Prostate gland (tissue), 2 donors: Measurements from ENCODE around the gene DOC2B. TPM values are rescaled to one million over a fixed set of nuclear protein-coding genes. Genes with fewer than 3 reads are reported as not detected.
"Not testable (repeated sequence)": the region's sequence is repeated elsewhere in the genome, so short reads cannot be mapped to it uniquely, and the experiment has no call there.

Experiments
- DNase-seq: peaks from one replicate; pipeline ENCODE4 v3.0.0-alpha.2; 2019; ENCODE audit warnings: low spot score
- H3K27ac ChIP-seq, 2 donors: fragments of 200-600 bp; sonication (generic); 2 replicates each; pipeline ENCODE4 v1.5.1; 2017 to 2019
- H3K27me3 ChIP-seq: fragments of 200-600 bp; sonication (generic); replicated peaks from 2 replicates; pipeline ENCODE4 v1.5.1; 2019; ENCODE audit not compliant: insufficient read depth
- H3K36me3 ChIP-seq, 2 donors: fragments of 200-600 bp; sonication (generic); 1 replicate in 1 of 2; 2 replicates in 1 of 2; pipeline versions ENCODE4 v1.5.1 to v1.8.1; 2017 to 2019
- H3K4me1 ChIP-seq: fragments of 200-600 bp; sonication (generic); replicated peaks from 2 replicates; pipeline ENCODE4 v1.5.1; 2019
- H3K4me3 ChIP-seq, 2 donors: fragments of 200-600 bp; sonication (generic); 2 replicates each; pipeline ENCODE4 v1.5.1; 2017 to 2019
- H3K9me3 ChIP-seq: fragments of 200-600 bp; sonication (generic); 2 replicates; pipeline ENCODE4 v1.5.1; 2017
- CTCF ChIP-seq, 4 experiments: fragments of 200-600 bp in 2 of 4; fragments of 450-650 bp in 2 of 4; sonication (generic) in 2 of 4; IDR thresholded peaks; 1 replicate in 3 of 4; 2 replicates in 1 of 4; pipeline ENCODE4 v1.5.1; 2016 to 2019; ENCODE audit warnings: antibody characterized with exemption in 4 of 4, mild to moderate bottlenecking in 2 of 4, moderate library complexity in 2 of 4
- POLR2A ChIP-seq: fragments of 450-650 bp; IDR thresholded peaks from one replicate; pipeline ENCODE4 v1.6.1; 2016; ENCODE audit warnings: antibody characterized with exemption, mild to moderate bottlenecking
- POLR2AphosphoS5 ChIP-seq: sonication (generic); formaldehyde crosslinking; IDR thresholded peaks from one replicate; pipeline ENCODE4 v1.6.1; 2017; ENCODE audit warnings: antibody characterized with exemption
- WGBS: methylation state at CpG from one replicate; pipeline ENCODE4 v1.1.5; 2018; 5-methylcytosine and 5-hydroxymethylcytosine counted together
- intact Hi-C: fragments of 100-400 bp; cut with DNase I; formaldehyde crosslinking; loops from one replicate; pipeline ENCODE4 v1.14.2; 2022
- total RNA-seq, 2 donors: library from RNA; depleted of rRNA; stranded (reverse); fragments of >200 nt; gene quantifications; one replicate each; pipeline ENCODE4 v1.1.0, GENCODE V29; 2016

DOC2B gene
- total RNA-seq, 2 donors from 2014 or later, result 3.0 to 3.1 TPM

GRCh38 chr17:223723-224471, 42.4 kb upstream of the DOC2B start:
- no peaks in the 10 kb centered on the region for H3K36me3 ChIP-seq
- no peak for TF ChIP-seq POLR2A
- TF ChIP-seq POLR2AphosphoS5, result no peak
- TF ChIP-seq CTCF (IDR thresholded peaks at IDR 0.05), result no peak
- DNase-seq, result no peak
- intact Hi-C loops, result no loop called here
- no peaks in the 10 kb centered on the region for H3K9me3 ChIP-seq
- no peak overlapping the region for H3K27ac ChIP-seq
- H3K4me1 ChIP-seq, result no peaks in the 10 kb centered on the region
- WGBS, result 81% methylated on average over 12 of the region's 12 CpGs
- H3K27me3 ChIP-seq, result no peaks in the 10 kb centered on the region
- no peak overlapping the region for H3K4me3 ChIP-seq

GRCh38 chr17:222172-222571, 40.7 kb upstream of the DOC2B start:
- intact Hi-C loops, result no loop called here
- Histone ChIP-seq H3K4me1 (no peaks in the 10 kb centered on the region), H3K27me3 (no peaks in the 10 kb centered on the region), H3K27ac (no peak overlapping the region), H3K9me3 (no peaks in the 10 kb centered on the region), H3K4me3 (no peak overlapping the region), H3K36me3 (no peaks in the 10 kb centered on the region)
- 59% methylated on average over 8 of the region's 8 CpGs for WGBS
- no peak for TF ChIP-seq POLR2AphosphoS5
- TF ChIP-seq POLR2A, result no peak
- TF ChIP-seq CTCF (IDR thresholded peaks at IDR 0.05), result no peak
- DNase-seq, result no peak

- DNase-seq, result no peak
- Histone ChIP-seq H3K27ac (no peak overlapping the region), H3K36me3 (no peaks in the 10 kb centered on the region), H3K27me3 (no peaks in the 10 kb centered on the region), H3K9me3 (no peaks in the 10 kb centered on the region), H3K4me3 (no peak overlapping the region), H3K4me1 (no peaks in the 10 kb centered on the region)
- 93% methylated on average over 10 of the region's 10 CpGs for WGBS
- no peak for TF ChIP-seq POLR2A
- TF ChIP-seq POLR2AphosphoS5, result no peak
- TF ChIP-seq CTCF (IDR thresholded peaks at IDR 0.05), result no peak
- intact Hi-C loops, result no loop called here
Observed at GRCh38 chr17:219696-220095, 38.2 kb upstream of the DOC2B start.

- intact Hi-C loops, result no loop called here
- no peak for TF ChIP-seq CTCF (IDR thresholded peaks at IDR 0.05)
- Histone ChIP-seq H3K36me3 (no peaks in the 10 kb centered on the region), H3K27ac (no peak overlapping the region), H3K27me3 (no peaks in the 10 kb centered on the region), H3K4me1 (no peaks in the 10 kb centered on the region), H3K4me3 (no peak overlapping the region), H3K9me3 (no peaks in the 10 kb centered on the region)
- 80% methylated on average over 8 of the region's 8 CpGs for WGBS
- no peak for DNase-seq
Observed at GRCh38 chr17:218432-219110, 37.1 kb upstream of the DOC2B start.

DNA sequence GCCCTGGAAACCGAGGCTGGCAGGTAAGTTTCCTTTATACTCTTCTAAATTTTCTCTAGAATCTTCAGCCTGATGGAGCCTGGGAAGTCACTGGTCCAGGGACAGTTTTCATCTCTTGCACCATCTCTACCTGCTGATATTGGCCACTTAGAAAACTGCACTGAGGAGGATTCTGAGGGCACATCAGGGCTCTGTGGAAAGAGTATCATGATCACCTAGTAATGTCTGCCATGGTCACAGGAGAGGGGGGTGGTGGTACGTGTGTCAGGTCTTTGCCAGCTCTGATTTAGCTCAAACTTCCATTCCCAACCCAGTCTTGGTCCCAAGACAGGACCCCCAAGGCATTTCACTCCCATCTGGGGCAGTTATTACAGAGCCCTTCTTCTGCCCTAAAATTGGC, 35.2 kb upstream of the DOC2B start:
- Histone ChIP-seq H3K4me3 (no peak overlapping the region), H3K27ac (no peak overlapping the region), H3K36me3 (no peaks in the 10 kb centered on the region), H3K9me3 (no peaks in the 10 kb centered on the region), H3K27me3 (no peaks in the 10 kb centered on the region), H3K4me1 (no peaks in the 10 kb centered on the region)
- no peak for DNase-seq
- intact Hi-C loops, result no loop called here
- TF ChIP-seq CTCF (IDR thresholded peaks at IDR 0.05), result no peak
- TF ChIP-seq POLR2AphosphoS5, result no peak
- no peak for TF ChIP-seq POLR2A
- WGBS, result 44% methylated on average over 2 of the region's 2 CpGs

- intact Hi-C loops, H3K9me3 ChIP-seq, H3K36me3 ChIP-seq, DNase-seq, H3K4me3 ChIP-seq, H3K4me1 ChIP-seq, H3K27ac ChIP-seq, H3K27me3 ChIP-seq: not testable (repeated sequence)
- WGBS, result 70% methylated on average over 21 of the region's 29 CpGs
Observed at GRCh38 chr17:215563-216478, 34.4 kb upstream of the DOC2B start.
